IMR-90 (cell line): ENCODE data around the gene FNDC3B. TPM values are rescaled to one million over a fixed set of nuclear protein-coding genes. Genes with fewer than 3 reads are reported as not detected.

Experiments used
- ATAC-seq: fragments of 200-7000 bp; cut with Tn5 transposase; 2 replicates; pipeline ENCODE4 v1.9.1; 2020; ENCODE audit warnings: low read depth, mild to moderate bottlenecking, moderate library complexity
- BruUV-seq: library from RNA; stranded (reverse); fragments of 400-500 nt; replicated peaks from 2 replicates; lab custom pipeline; 2021; lab: Mats Ljungman, UMichigan
- CTCF ChIA-PET: fragments of 300-600 bp; formaldehyde crosslinking; extraction: SDS; loops from one replicate; lab custom pipeline; 2021; ENCODE audit warnings: antibody characterized with exemption; lab: Yijun Ruan, JAX
- POLR2A ChIA-PET: fragments of 300-600 bp; sonication (Branson Sonifier 250); formaldehyde crosslinking; loops from one replicate; lab custom pipeline; 2022; ENCODE audit warnings: antibody characterized with exemption; ENCODE audit not compliant: unreplicated experiment; lab: Charles Lee
- DNase-seq: peaks from one replicate; pipeline ENCODE4 v3.0.0; 2013
- H2AFZ ChIP-seq: replicated peaks from 2 replicates; pipeline ENCODE3; 2013; ENCODE audit warnings: low read length, mild to moderate bottlenecking; ENCODE audit not compliant: poor library complexity
- H2AK5ac ChIP-seq: 2 replicates; pipeline ENCODE4 v1.6.1; 2013; ENCODE audit warnings: low read depth, low read length, inconsistent platforms
- H2AK9ac ChIP-seq: replicated peaks from 2 replicates; pipeline ENCODE3; 2013; ENCODE audit warnings: mild to moderate bottlenecking, low read depth, low read length, moderate library complexity; ENCODE audit not compliant: poor library complexity
- H2BK120ac ChIP-seq: 2 replicates; pipeline ENCODE4 v1.6.1; 2013; ENCODE audit warnings: low read depth, low read length, inconsistent platforms
- H2BK15ac ChIP-seq: 3 replicates; pipeline ENCODE4 v1.6.1; 2013; ENCODE audit warnings: low read depth, low read length, inconsistent platforms
- H2BK20ac ChIP-seq: 2 replicates; pipeline ENCODE4 v1.6.1; 2013; ENCODE audit warnings: low read depth, mild to moderate bottlenecking, inconsistent platforms, low read length, moderate library complexity
- H2BK5ac ChIP-seq: 2 replicates; pipeline ENCODE4 v1.6.1; 2013; ENCODE audit warnings: mild to moderate bottlenecking, low read depth, low read length, inconsistent platforms; ENCODE audit not compliant: poor library complexity, severe bottlenecking
- H3K14ac ChIP-seq: replicated peaks from 2 replicates; pipeline ENCODE4 v1.6.1; 2013; ENCODE audit warnings: low read depth, low read length, inconsistent platforms
- H3K18ac ChIP-seq: 2 replicates; pipeline ENCODE4 v1.6.1; 2013; ENCODE audit warnings: low read depth, low read length, control low read depth
- H3K23ac ChIP-seq: 2 replicates; pipeline ENCODE4 v1.6.1; 2013; ENCODE audit warnings: low read depth, low read length, inconsistent platforms
- H3K27ac ChIP-seq: 2 replicates; pipeline ENCODE4 v1.5.1; 2013; ENCODE audit warnings: mild to moderate bottlenecking, control low read depth, low read length; ENCODE audit not compliant: insufficient read depth
- H3K27me3 ChIP-seq: 2 replicates; pipeline ENCODE4 v1.6.1; 2013; ENCODE audit warnings: low read length; ENCODE audit not compliant: control insufficient read depth, insufficient read depth
- H3K36me3 ChIP-seq: 2 replicates; pipeline ENCODE4 v1.6.1; 2013; ENCODE audit warnings: low read length, mixed read lengths; ENCODE audit not compliant: control insufficient read depth, insufficient read depth
- H3K4ac ChIP-seq: 2 replicates; pipeline ENCODE4 v1.6.1; 2013; ENCODE audit warnings: low read depth, low read length, inconsistent platforms
- H3K4me1 ChIP-seq: 2 replicates; pipeline ENCODE4 v1.6.1; 2013; ENCODE audit warnings: low read length, mixed read lengths; ENCODE audit not compliant: control insufficient read depth, insufficient read depth
- H3K4me2 ChIP-seq: 2 replicates; pipeline ENCODE4 v1.6.1; 2013; ENCODE audit warnings: low read depth, mild to moderate bottlenecking, control low read depth, low read length, moderate library complexity
- H3K4me3 ChIP-seq: 2 replicates; pipeline ENCODE4 v1.5.1; 2013; ENCODE audit warnings: low read depth, mild to moderate bottlenecking, control low read depth, low read length, moderate library complexity; ENCODE audit not compliant: insufficient read depth
- H3K56ac ChIP-seq: 2 replicates; pipeline ENCODE4 v1.6.1; 2013; ENCODE audit warnings: low read length, inconsistent platforms; ENCODE audit not compliant: insufficient read depth; ENCODE audit errors: extremely low read depth
- H3K79me1 ChIP-seq, 2 experiments: 2 replicates each; pipeline ENCODE4 v1.6.1; 2013; ENCODE audit warnings: low read length in 2 of 2, inconsistent platforms in 1 of 2, low read depth in 1 of 2
- H3K9ac ChIP-seq: 2 replicates; pipeline ENCODE4 v1.6.1; 2013; ENCODE audit warnings: low read depth, low read length, control low read depth
- H3K9me1 ChIP-seq: 2 replicates; pipeline ENCODE4 v1.6.1; 2013; ENCODE audit warnings: low read length, inconsistent platforms; ENCODE audit not compliant: insufficient read depth
- H3K9me3 ChIP-seq: 2 replicates; pipeline ENCODE4 v1.6.1; 2013; ENCODE audit warnings: low read length; ENCODE audit not compliant: control insufficient read depth, insufficient read depth
- H4K20me1 ChIP-seq: 2 replicates; pipeline ENCODE4 v1.6.1; 2013; ENCODE audit warnings: low read length, inconsistent platforms; ENCODE audit not compliant: insufficient read depth
- H4K5ac ChIP-seq: 2 replicates; pipeline ENCODE4 v1.6.1; 2013; ENCODE audit warnings: mild to moderate bottlenecking, low read depth, low read length, control low read depth
- H4K8ac ChIP-seq, 2 experiments: 2 replicates each; pipeline ENCODE4 v1.6.1; 2013; ENCODE audit warnings: low read depth in 2 of 2, low read length in 2 of 2, control low read depth in 1 of 2, inconsistent platforms in 1 of 2
- H4K91ac ChIP-seq: 2 replicates; pipeline ENCODE4 v1.6.1; 2013; ENCODE audit warnings: low read depth, low read length, inconsistent platforms; ENCODE audit not compliant: insufficient read depth
- CEBPB ChIP-seq: IDR thresholded peaks from 2 replicates; pipeline ENCODE4 v1.6.1; 2012; ENCODE audit warnings: low read depth, low read length, improper control_type of control experiment
- FOS ChIP-seq: fragments of 150-350 bp; IDR thresholded peaks from 2 replicates; pipeline ENCODE4 v1.6.1; 2016; ENCODE audit warnings: low read depth, low read length
- MXI1 ChIP-seq: IDR thresholded peaks from 2 replicates; pipeline ENCODE4 v1.6.1; 2012; ENCODE audit warnings: low read depth, mild to moderate bottlenecking, low read length, moderate library complexity, borderline replicate concordance
- NFE2L2 ChIP-seq: fragments of 150-350 bp; IDR thresholded peaks from 2 replicates; pipeline ENCODE4 v1.6.1; 2016; ENCODE audit warnings: low read depth, mild to moderate bottlenecking, low read length
- RAD21 ChIP-seq: IDR thresholded peaks from 2 replicates; pipeline ENCODE4 v1.6.1; 2012; ENCODE audit warnings: low read length, improper control_type of control experiment
- WGBS, 2 experiments: methylation state at CpG; one replicate each; pipeline versions ENCODE4 v1.1.5 to v1.1.7; 2013; ENCODE audit warnings: missing lambda C conversion rate in 2 of 2; ENCODE audit not compliant: insufficient read length in 1 of 2; ENCODE audit errors: extremely low coverage in 2 of 2; 5-methylcytosine and 5-hydroxymethylcytosine counted together
- dilution Hi-C: fragments of 300-500 bp; cut with HindIII; formaldehyde crosslinking; loops from one replicate; pipeline ENCODE4 v1.14.3; 2018; ENCODE audit warnings: low sequenced_read_pairs; ENCODE audit not compliant: unreplicated experiment
- in situ Hi-C: fragments of 300-500 bp; cut with MboI; formaldehyde crosslinking; loops from 3 replicates; pipeline ENCODE4 v1.14.3; 2019; ENCODE audit warnings: low sequenced_read_pairs, inconsistent platforms, mixed read lengths
- intact Hi-C: fragments of 100-400 bp; cut with micrococcal nuclease; formaldehyde crosslinking; loops from 2 replicates; pipeline ENCODE4 v1.10.0; 2022
- polyA plus RNA-seq, 3 experiments: library from polyadenylated mRNA; depleted of rRNA; stranded (reverse); fragments of >200 nt; gene quantifications; 2 replicates each; pipeline ENCODE4 v1.2.3, GENCODE V29; 2012; ENCODE audit warnings: low replicate concordance in 1 of 3
- total RNA-seq: library from RNA; depleted of rRNA; stranded (reverse); fragments of >200 nt; gene quantifications from 2 replicates; pipeline ENCODE4 v1.2.3, GENCODE V29; 2012
- TF ChIP-seq, protein P1 (sequence below): conservative IDR thresholded peaks from 2 replicates; pipeline ENCODE4 v1.5.1; 2012; ENCODE audit warnings: mild to moderate bottlenecking, low read depth, low read length, improper control_type of control experiment

The FNDC3B gene
- total and polyA plus RNA-seq, 2 of the 4 experiments (the other 2 are of a cell fraction): 23.9 to 150 TPM

DNA sequence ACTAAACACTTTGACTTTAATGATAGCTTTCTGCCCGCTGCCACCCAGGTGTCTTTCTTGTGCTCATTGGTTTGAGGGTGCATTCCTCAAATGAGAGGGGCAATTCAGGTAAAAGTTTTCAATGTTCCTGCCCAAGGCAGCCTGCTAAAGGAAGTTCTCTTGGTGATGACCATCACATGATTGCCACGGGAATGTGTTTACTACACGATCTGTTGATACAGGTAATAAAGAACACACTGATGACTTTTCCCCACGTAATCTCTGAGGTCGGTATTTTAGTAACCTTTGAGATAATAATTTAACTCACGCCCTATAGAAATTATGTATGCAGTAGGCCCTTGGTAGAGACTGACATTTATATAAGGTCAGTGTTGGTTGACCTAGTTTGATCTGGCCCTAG, 39.3 kb downstream of the FNDC3B start:
- H2BK20ac ChIP-seq: no peak overlapping the region
- dilution Hi-C loops (no loop called here), intact Hi-C loops (no loop called here), in situ Hi-C loops (no loop called here)
- H4K5ac ChIP-seq: no peak overlapping the region
- DNase-seq: no peak
- H3K9ac ChIP-seq: no peak overlapping the region
- H2BK120ac ChIP-seq: no peak overlapping the region
- no peak overlapping the region for H2BK5ac ChIP-seq
- no peak overlapping the region for H4K91ac ChIP-seq
- H3K79me1 ChIP-seq: peaks cover 44 to 83% of the 10 kb centered on the region in 2 experiments
- H3K4me1 ChIP-seq: peaks cover 10% of the 10 kb centered on the region
- no peak overlapping the region for H3K18ac ChIP-seq
- no peak overlapping the region for H2AFZ ChIP-seq
- no peak overlapping the region for H3K27ac ChIP-seq
- no peak overlapping the region for H2AK5ac ChIP-seq
- no peak for ATAC-seq
- H3K14ac ChIP-seq: no peak overlapping the region
- WGBS, 2 experiments: 100% methylated on average over 1 of the region's 6 CpGs; no CpG with 5 or more reads in 1 of the 2 experiments
- H3K4me2 ChIP-seq: no peak overlapping the region
- H3K9me3 ChIP-seq: no peaks in the 10 kb centered on the region
- ChIA-PET CTCF (no interaction called here), POLR2A (no interaction called here)
- no peak overlapping the region for H4K8ac ChIP-seq
- TF ChIP-seq CEBPB (no peak), RAD21 (no peak), NFE2L2 (no peak), MXI1 (no peak), FOS (no peak)
- TF ChIP-seq, protein P1, sequence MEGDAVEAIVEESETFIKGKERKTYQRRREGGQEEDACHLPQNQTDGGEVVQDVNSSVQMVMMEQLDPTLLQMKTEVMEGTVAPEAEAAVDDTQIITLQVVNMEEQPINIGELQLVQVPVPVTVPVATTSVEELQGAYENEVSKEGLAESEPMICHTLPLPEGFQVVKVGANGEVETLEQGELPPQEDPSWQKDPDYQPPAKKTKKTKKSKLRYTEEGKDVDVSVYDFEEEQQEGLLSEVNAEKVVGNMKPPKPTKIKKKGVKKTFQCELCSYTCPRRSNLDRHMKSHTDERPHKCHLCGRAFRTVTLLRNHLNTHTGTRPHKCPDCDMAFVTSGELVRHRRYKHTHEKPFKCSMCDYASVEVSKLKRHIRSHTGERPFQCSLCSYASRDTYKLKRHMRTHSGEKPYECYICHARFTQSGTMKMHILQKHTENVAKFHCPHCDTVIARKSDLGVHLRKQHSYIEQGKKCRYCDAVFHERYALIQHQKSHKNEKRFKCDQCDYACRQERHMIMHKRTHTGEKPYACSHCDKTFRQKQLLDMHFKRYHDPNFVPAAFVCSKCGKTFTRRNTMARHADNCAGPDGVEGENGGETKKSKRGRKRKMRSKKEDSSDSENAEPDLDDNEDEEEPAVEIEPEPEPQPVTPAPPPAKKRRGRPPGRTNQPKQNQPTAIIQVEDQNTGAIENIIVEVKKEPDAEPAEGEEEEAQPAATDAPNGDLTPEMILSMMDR: no peak
- no peak overlapping the region for H2BK15ac ChIP-seq
- no peak overlapping the region for H3K4me3 ChIP-seq
- H3K36me3 ChIP-seq: peaks cover 12% of the 10 kb centered on the region
- H3K9me1 ChIP-seq: peaks cover 24% of the 10 kb centered on the region
- H3K27me3 ChIP-seq: no peaks in the 10 kb centered on the region
- H2AK9ac ChIP-seq: no peak overlapping the region
- no peak overlapping the region for H3K23ac ChIP-seq
- peaks cover 92% of the 10 kb centered on the region for H4K20me1 ChIP-seq
- no peak overlapping the region for H3K4ac ChIP-seq
- no TSS peak for BruUV-seq
- no peak overlapping the region for H3K56ac ChIP-seq
